ENCODE results near the gene SRP14. TPM values are rescaled to one million over a fixed set of nuclear protein-coding genes. Genes with fewer than 3 reads are reported as not detected.

The SRP14 gene
- total and polyA plus RNA-seq, 9 of the 15 experiments (the other 6 are each of a cell fraction or from before 2014, with no cell fraction given): 161 to 1,097 (median 402) TPM

DNA sequence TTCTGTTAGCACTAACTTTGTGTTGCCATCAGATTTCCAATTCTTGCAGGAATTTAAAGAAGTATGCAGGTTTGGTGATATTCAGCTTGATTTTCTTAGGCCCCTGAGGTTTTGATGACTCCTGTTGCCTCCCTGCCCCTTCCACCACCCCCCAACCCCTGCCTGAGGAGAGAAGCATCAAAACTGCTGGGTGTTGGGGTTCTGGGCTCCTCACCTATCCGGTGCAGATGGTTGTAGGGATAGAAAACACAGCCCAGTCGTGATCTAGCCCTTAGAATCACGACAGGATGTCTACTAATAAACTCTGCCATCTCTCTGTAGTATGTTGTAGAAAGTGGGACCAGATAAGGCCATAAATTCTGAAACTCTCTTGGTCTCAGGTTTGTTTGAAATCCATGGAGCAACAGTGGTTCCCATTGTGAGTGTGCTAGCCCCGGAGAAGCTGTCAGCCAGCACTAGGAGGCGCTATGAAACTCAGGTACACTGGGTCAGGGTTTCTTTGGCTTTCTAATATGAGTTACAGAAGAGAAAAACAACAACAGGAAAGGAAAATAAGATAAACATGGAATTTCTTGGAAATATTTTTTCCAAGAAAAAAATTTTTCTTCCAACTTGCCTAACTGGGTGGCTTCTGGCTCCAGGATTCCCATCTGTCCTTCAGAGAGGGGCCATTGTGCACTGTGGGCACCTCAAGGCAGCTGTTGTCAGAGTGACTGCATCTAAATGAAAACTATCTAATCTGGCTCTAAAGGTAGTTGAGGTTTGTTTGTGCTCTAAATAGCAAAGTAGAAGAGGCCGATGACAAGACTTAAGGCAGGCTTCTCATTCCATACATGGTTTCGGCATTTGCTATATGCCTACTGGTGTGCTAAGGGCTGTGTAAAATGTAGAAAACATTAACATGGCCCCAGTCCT, 8.7 kb downstream of the SRP14 start (continued):
- TF ChIP-seq, protein P1, sequence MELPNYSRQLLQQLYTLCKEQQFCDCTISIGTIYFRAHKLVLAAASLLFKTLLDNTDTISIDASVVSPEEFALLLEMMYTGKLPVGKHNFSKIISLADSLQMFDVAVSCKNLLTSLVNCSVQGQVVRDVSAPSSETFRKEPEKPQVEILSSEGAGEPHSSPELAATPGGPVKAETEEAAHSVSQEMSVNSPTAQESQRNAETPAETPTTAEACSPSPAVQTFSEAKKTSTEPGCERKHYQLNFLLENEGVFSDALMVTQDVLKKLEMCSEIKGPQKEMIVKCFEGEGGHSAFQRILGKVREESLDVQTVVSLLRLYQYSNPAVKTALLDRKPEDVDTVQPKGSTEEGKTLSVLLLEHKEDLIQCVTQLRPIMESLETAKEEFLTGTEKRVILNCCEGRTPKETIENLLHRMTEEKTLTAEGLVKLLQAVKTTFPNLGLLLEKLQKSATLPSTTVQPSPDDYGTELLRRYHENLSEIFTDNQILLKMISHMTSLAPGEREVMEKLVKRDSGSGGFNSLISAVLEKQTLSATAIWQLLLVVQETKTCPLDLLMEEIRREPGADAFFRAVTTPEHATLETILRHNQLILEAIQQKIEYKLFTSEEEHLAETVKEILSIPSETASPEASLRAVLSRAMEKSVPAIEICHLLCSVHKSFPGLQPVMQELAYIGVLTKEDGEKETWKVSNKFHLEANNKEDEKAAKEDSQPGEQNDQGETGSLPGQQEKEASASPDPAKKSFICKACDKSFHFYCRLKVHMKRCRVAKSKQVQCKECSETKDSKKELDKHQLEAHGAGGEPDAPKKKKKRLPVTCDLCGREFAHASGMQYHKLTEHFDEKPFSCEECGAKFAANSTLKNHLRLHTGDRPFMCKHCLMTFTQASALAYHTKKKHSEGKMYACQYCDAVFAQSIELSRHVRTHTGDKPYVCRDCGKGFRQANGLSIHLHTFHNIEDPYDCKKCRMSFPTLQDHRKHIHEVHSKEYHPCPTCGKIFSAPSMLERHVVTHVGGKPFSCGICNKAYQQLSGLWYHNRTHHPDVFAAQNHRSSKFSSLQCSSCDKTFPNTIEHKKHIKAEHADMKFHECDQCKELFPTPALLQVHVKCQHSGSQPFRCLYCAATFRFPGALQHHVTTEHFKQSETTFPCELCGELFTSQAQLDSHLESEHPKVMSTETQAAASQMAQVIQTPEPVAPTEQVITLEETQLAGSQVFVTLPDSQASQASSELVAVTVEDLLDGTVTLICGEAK (IDR thresholded peaks at IDR 0.05): no peak
- TF ChIP-seq, protein P1 (CRISPR knock-in tag; IDR thresholded peaks at IDR 0.05): no peak
- no peak for TF ChIP-seq DMBX1 (CRISPR knock-in tag; IDR thresholded peaks at IDR 0.05; ENCODE audit: borderline replicate concordance)
- no peak for TF ChIP-seq POLR2A (conservative IDR thresholded peaks at IDR 0.05)
- peak in 1 of 2 experiments; percentile 60; a peak in 3 of 4 replicates for TF ChIP-seq RAD21 (CRISPR knock-in tag; conservative IDR thresholded peaks at IDR 0.05 in 1 of 2, IDR thresholded peaks at IDR 0.05 in 1 of 2)
- no peak for TF ChIP-seq CREBBP (IDR thresholded peaks at IDR 0.05; ENCODE audit: low read depth, low read length)
- no peak for TF ChIP-seq CHD2 (IDR thresholded peaks at IDR 0.05; ENCODE audit: low read depth, low read length)
- no peak for TF ChIP-seq MYBL2 (IDR thresholded peaks at IDR 0.05; ENCODE audit: low read depth)
- TF ChIP-seq MYBL2 (CRISPR knock-in tag; IDR thresholded peaks at IDR 0.05; ENCODE audit: borderline replicate concordance): no peak

Data from K562 (cell line).